Astrocyte of the spinal cord (primary cell): Measurements from ENCODE around the gene KIF5C.

Experiments
- DNase-seq: peaks from one replicate; pipeline ENCODE4 v3.0.0; 2011; ENCODE audit warnings: low read depth, low spot score
- H3K4me3 ChIP-seq: 2 replicates; pipeline ENCODE4 v1.5.1; 2011; ENCODE audit warnings: low read depth, mild to moderate bottlenecking, low read length, moderate library complexity
- CTCF ChIP-seq: IDR thresholded peaks from 2 replicates; pipeline ENCODE4 v1.5.1; 2012; ENCODE audit warnings: low read depth, mild to moderate bottlenecking, low read length, inconsistent platforms
- in situ Hi-C: cut with HindIII; loops from 2 replicates; pipeline ENCODE4 v1.10.0; 2017; ENCODE audit warnings: low sequenced_read_pairs

Gene KIF5C

GRCh38 chr2:149039213-149039724, 164.2 kb downstream of the KIF5C start:
- no peak overlapping the region for H3K4me3 ChIP-seq
- DNase-seq = no peak
- in situ Hi-C loops = no loop called here
- TF ChIP-seq CTCF = no peak

GRCh38 chr2:149040451-149040850, 165.4 kb downstream of the KIF5C start:
- in situ Hi-C loops = no loop called here
- no peak for DNase-seq
- no peak overlapping the region for H3K4me3 ChIP-seq
- peak; percentile 50 for TF ChIP-seq CTCF

- DNase-seq = no peak
- no peak overlapping the region for H3K4me3 ChIP-seq
- no peak for TF ChIP-seq CTCF
- in situ Hi-C loops = no loop called here
These were observed 166.5 kb downstream of the KIF5C start for GRCh38 chr2:149041482-149041881.

- no peak overlapping the region for H3K4me3 ChIP-seq
- TF ChIP-seq CTCF = no peak
- in situ Hi-C loops = no loop called here
- DNase-seq = no peak
These were observed 167.9 kb downstream of the KIF5C start for GRCh38 chr2:149042881-149043280.

GRCh38 chr2:149044500-149044899, 169.5 kb downstream of the KIF5C start:
- TF ChIP-seq CTCF = no peak
- in situ Hi-C loops = no loop called here
- no peak for DNase-seq
- no peak overlapping the region for H3K4me3 ChIP-seq

- no peak for DNase-seq
These were observed 172.1 kb downstream of the KIF5C start for GRCh38 chr2:149047118-149047517.

More at GRCh38 chr2:149047118-149047517, 172.1 kb downstream of the KIF5C start:
- TF ChIP-seq CTCF = no peak
- in situ Hi-C loops = no loop called here
- no peak overlapping the region for H3K4me3 ChIP-seq
